ENCODE data around the gene DCHS2.
"Not testable (repeated sequence)": the region's sequence is repeated elsewhere in the genome, so short reads cannot be mapped to it uniquely, and the experiment has no call there.

DCHS2 gene

GRCh38 chr4:154310578-154310977 is 181.0 kb downstream of the DCHS2 start:
- no peak for DNase-seq

GRCh38 chr4:154308207-154308606 is 183.4 kb downstream of the DCHS2 start:
- no peak for DNase-seq

GRCh38 chr4:154307451-154307850 is 184.1 kb downstream of the DCHS2 start:
- DNase-seq, result no peak

GRCh38 chr4:154305616-154306015 is 186.0 kb downstream of the DCHS2 start:
- DNase-seq, result no peak

- no peak for DNase-seq
These were observed 186.9 kb downstream of the DCHS2 start for GRCh38 chr4:154304679-154305078.

- no peak for DNase-seq
These were observed 196.8 kb downstream of the DCHS2 start for GRCh38 chr4:154294652-154295350.

GRCh38 chr4:154293427-154293826 is 198.2 kb downstream of the DCHS2 start:
- DNase-seq, result no peak

- DNase-seq, result no peak
These were observed 199.0 kb downstream of the DCHS2 start for GRCh38 chr4:154292589-154292988.

GRCh38 chr4:154277172-154277571 is 214.4 kb downstream of the DCHS2 start:
- no peak for DNase-seq

- DNase-seq, result no peak
These were observed 215.1 kb downstream of the DCHS2 start for GRCh38 chr4:154276496-154276895.

GRCh38 chr4:154254999-154255398 is 236.6 kb downstream of the DCHS2 start:
- no peak for DNase-seq

- DNase-seq, result no peak
These were observed 257.0 kb downstream of the DCHS2 start for GRCh38 chr4:154234576-154234975.

GRCh38 chr4:154231806-154232478 is 259.7 kb downstream of the DCHS2 start:
- no peak for DNase-seq

GRCh38 chr4:154230723-154231122 is 260.9 kb downstream of the DCHS2 start:
- DNase-seq, result no peak

GRCh38 chr4:154230091-154230490 is 261.5 kb downstream of the DCHS2 start:
- no peak for DNase-seq

- no peak for DNase-seq
These were observed 268.7 kb downstream of the DCHS2 start for GRCh38 chr4:154222875-154223274.

GRCh38 chr4:154218051-154218450 is 273.5 kb downstream of the DCHS2 start:
- DNase-seq, result no peak

GRCh38 chr4:154217384-154217783 is 274.2 kb downstream of the DCHS2 start:
- DNase-seq, result not testable (repeated sequence)

GRCh38 chr4:154211506-154211905 is 280.1 kb downstream of the DCHS2 start:
- DNase-seq, result no peak

GRCh38 chr4:154208424-154208823 is 283.2 kb downstream of the DCHS2 start:
- no peak for DNase-seq

GRCh38 chr4:154205471-154205870 is 286.1 kb downstream of the DCHS2 start:
- DNase-seq, result no peak

GRCh38 chr4:154194649-154195048 is 296.9 kb downstream of the DCHS2 start:
- DNase-seq, result no peak

- no peak for DNase-seq
These were observed 299.0 kb downstream of the DCHS2 start for GRCh38 chr4:154192585-154192984.

GRCh38 chr4:154189346-154189745 is 302.3 kb downstream of the DCHS2 start:
- DNase-seq, result no peak

- DNase-seq, result no peak
These were observed 304.7 kb downstream of the DCHS2 start for GRCh38 chr4:154186888-154187287.

All from NCI-H345 (cell line).